NCI-H82 (cell line): Measurements from ENCODE around the gene SNX9.
"Not testable (repeated sequence)": the region's sequence is repeated elsewhere in the genome, so short reads cannot be mapped to it uniquely, and the experiment has no call there.

Source experiments
- DNase-seq: peaks from one replicate; lab custom pipeline; 2025; lab: John Stamatoyannopoulos, UW

SNX9 gene

GRCh38 chr6:157925771-157926170 is 102.7 kb downstream of the SNX9 start:
- DNase-seq = peak; percentile 43

- no peak for DNase-seq
These were observed 104.0 kb downstream of the SNX9 start for GRCh38 chr6:157927011-157927410.

- no peak for DNase-seq
These were observed 105.4 kb downstream of the SNX9 start for GRCh38 chr6:157928428-157928827.

GRCh38 chr6:157929076-157929475 is 106.0 kb downstream of the SNX9 start:
- DNase-seq = no peak

GRCh38 chr6:157929765-157930319 is 106.8 kb downstream of the SNX9 start:
- no peak for DNase-seq

- DNase-seq = no peak
These were observed 112.7 kb downstream of the SNX9 start for GRCh38 chr6:157935786-157936185.

- no peak for DNase-seq
These were observed 114.3 kb downstream of the SNX9 start for GRCh38 chr6:157937318-157937717.

- no peak for DNase-seq
These were observed 114.9 kb downstream of the SNX9 start for GRCh38 chr6:157937916-157938315.

GRCh38 chr6:157940375-157941036 is 117.5 kb downstream of the SNX9 start:
- DNase-seq = peak; percentile 75

GRCh38 chr6:157941101-157941863 is 118.2 kb downstream of the SNX9 start:
- DNase-seq = peak; percentile 64

- no peak for DNase-seq
These were observed 119.3 kb downstream of the SNX9 start for GRCh38 chr6:157942351-157942750.

- DNase-seq = no peak
These were observed 120.4 kb downstream of the SNX9 start for GRCh38 chr6:157943249-157943963.

GRCh38 chr6:157943964-157944283 is 120.9 kb downstream of the SNX9 start:
- no peak for DNase-seq

GRCh38 chr6:157944983-157945931 is 122.2 kb downstream of the SNX9 start:
- DNase-seq = no peak

- no peak for DNase-seq
These were observed 123.1 kb downstream of the SNX9 start for GRCh38 chr6:157946053-157946617.

- peak; percentile 40 for DNase-seq
These were observed 124.0 kb downstream of the SNX9 start for GRCh38 chr6:157946865-157947532.

GRCh38 chr6:157950899-157951298 is 127.9 kb downstream of the SNX9 start:
- DNase-seq = not testable (repeated sequence)

- DNase-seq = no peak
These were observed 128.8 kb downstream of the SNX9 start for GRCh38 chr6:157951828-157952227.

GRCh38 chr6:157952861-157953351 is 129.9 kb downstream of the SNX9 start:
- no peak for DNase-seq

- DNase-seq = no peak
These were observed 130.6 kb downstream of the SNX9 start for GRCh38 chr6:157953580-157954091.
